Transverse colon (tissue), 4 donors: ENCODE measurements around the gene STAT3.

Experiments
- EP300 ChIP-seq: sonication (generic); formaldehyde crosslinking; IDR thresholded peaks from one replicate; pipeline ENCODE4 v1.6.1; 2017; ENCODE audit warnings: antibody characterized with exemption, low read depth
- POLR2A ChIP-seq: fragments of 450-650 bp; IDR thresholded peaks from one replicate; pipeline ENCODE4 v1.6.1; 2016; ENCODE audit warnings: antibody characterized with exemption, mild to moderate bottlenecking, moderate library complexity
- POLR2AphosphoS5 ChIP-seq, 3 donors: sonication (generic); formaldehyde crosslinking; IDR thresholded peaks; one replicate each; pipeline ENCODE4 v1.6.1; 2016; ENCODE audit warnings: antibody characterized with exemption in 3 of 3
- TF ChIP-seq, protein P1 (sequence below), 5 experiments: fragments of 200-600 bp in 3 of 5; fragments of 450-650 bp in 2 of 5; sonication (generic) in 3 of 5; IDR thresholded peaks; 1 replicate in 2 of 5; 2 replicates in 3 of 5; pipeline ENCODE4 v1.5.1; 2016 to 2017; ENCODE audit warnings: antibody characterized with exemption in 5 of 5, inconsistent platforms in 3 of 5, mild to moderate bottlenecking in 2 of 5, moderate library complexity in 1 of 5

DNA sequence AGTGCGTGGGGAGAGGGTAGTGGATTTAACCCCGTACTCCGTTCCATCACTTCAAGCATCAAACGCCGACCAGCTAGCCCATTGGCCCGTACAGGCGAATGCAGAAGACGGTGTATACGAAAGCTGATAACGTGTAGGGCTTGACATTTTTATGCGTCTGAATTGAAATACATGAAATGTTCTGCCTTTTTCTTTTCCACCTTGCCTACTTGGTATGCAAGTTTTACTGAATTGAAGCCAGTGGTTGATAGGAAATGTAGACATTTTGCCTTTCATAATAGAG lies 834 bp upstream of the STAT3 start:
- TF ChIP-seq, protein P1, sequence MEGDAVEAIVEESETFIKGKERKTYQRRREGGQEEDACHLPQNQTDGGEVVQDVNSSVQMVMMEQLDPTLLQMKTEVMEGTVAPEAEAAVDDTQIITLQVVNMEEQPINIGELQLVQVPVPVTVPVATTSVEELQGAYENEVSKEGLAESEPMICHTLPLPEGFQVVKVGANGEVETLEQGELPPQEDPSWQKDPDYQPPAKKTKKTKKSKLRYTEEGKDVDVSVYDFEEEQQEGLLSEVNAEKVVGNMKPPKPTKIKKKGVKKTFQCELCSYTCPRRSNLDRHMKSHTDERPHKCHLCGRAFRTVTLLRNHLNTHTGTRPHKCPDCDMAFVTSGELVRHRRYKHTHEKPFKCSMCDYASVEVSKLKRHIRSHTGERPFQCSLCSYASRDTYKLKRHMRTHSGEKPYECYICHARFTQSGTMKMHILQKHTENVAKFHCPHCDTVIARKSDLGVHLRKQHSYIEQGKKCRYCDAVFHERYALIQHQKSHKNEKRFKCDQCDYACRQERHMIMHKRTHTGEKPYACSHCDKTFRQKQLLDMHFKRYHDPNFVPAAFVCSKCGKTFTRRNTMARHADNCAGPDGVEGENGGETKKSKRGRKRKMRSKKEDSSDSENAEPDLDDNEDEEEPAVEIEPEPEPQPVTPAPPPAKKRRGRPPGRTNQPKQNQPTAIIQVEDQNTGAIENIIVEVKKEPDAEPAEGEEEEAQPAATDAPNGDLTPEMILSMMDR (IDR thresholded peaks at IDR 0.05) = no peak
- TF ChIP-seq POLR2AphosphoS5 (IDR thresholded peaks at IDR 0.05) (no peak), EP300 (no peak), POLR2A (no peak)
